Epidermal melanocyte (primary cell): ENCODE results near the gene SLX1A.
"Not testable (repeated sequence)": the region's sequence is repeated elsewhere in the genome, so short reads cannot be mapped to it uniquely, and the experiment has no call there.

Experiments used
- DNase-seq: peaks from one replicate; pipeline ENCODE4 v3.0.0; 2011; ENCODE audit warnings: low spot score; ENCODE audit not compliant: insufficient read length

SLX1A gene

GRCh38 chr16:30217082-30217481, 23.4 kb downstream of the SLX1A start:
- not testable (repeated sequence) for DNase-seq
